WTC11 (cell line): ENCODE measurements around the gene ZNF582. TPM values are rescaled to one million over a fixed set of nuclear protein-coding genes. Genes with fewer than 3 reads are reported as not detected.
A peak's percentile ranks its signal among the peaks of the same experiment; 100 is the strongest.

Experiments used
- ATAC-seq: fragments of 200-7000 bp; cut with Tn5 transposase; 2 replicates; pipeline ENCODE4 v1.10.0; 2021; ENCODE audit warnings: mild to moderate bottlenecking, moderate library complexity
- CTCF ChIA-PET: fragments of 300-600 bp; sonication (Branson Sonifier 250); formaldehyde crosslinking; loops from one replicate; lab custom pipeline; 2021; ENCODE audit warnings: antibody characterized with exemption; lab: Charles Lee
- POLR2A ChIA-PET: fragments of 350-600 bp; sonication (Branson Sonifier 250); formaldehyde crosslinking; loops from one replicate; lab custom pipeline; 2021; ENCODE audit warnings: antibody characterized with exemption; lab: Charles Lee
- DNase-seq: peaks from one replicate; pipeline ENCODE4 v3.0.0; 2021; ENCODE audit warnings: low spot score
- H3K27ac Mint-ChIP-seq: 2 replicates; pipeline ENCODE4 v1.8.0; 2021; ENCODE audit warnings: mixed read lengths
- H3K27me3 Mint-ChIP-seq: 2 replicates; pipeline ENCODE4 v1.8.0; 2021; ENCODE audit warnings: low read depth, mild to moderate bottlenecking, moderate library complexity, mixed read lengths
- H3K36me3 Mint-ChIP-seq: 2 replicates; pipeline ENCODE4 v1.8.0; 2021; ENCODE audit warnings: mixed read lengths
- H3K4me1 Mint-ChIP-seq: 2 replicates; pipeline ENCODE4 v1.8.0; 2022; ENCODE audit warnings: mixed read lengths
- H3K4me3 Mint-ChIP-seq: 2 replicates; pipeline ENCODE4 v1.8.0; 2021; ENCODE audit warnings: mild to moderate bottlenecking, moderate library complexity, mixed read lengths
- H3K9me3 Mint-ChIP-seq: 2 replicates; pipeline ENCODE4 v1.8.0; 2021; ENCODE audit warnings: mixed read lengths
- ARID4B ChIP-seq: sonication (generic); formaldehyde crosslinking; IDR thresholded peaks from 2 replicates; pipeline ENCODE4 v1.8.0; 2023; ENCODE audit warnings: missing genetic modification reagents, mild to moderate bottlenecking, borderline replicate concordance
- CTCF ChIP-seq: fragments of 200-600 bp; IDR thresholded peaks from 2 replicates; pipeline ENCODE4 v1.8.0; 2022; ENCODE audit warnings: antibody characterized with exemption
- E2F4 ChIP-seq: sonication (generic); formaldehyde crosslinking; IDR thresholded peaks from 2 replicates; pipeline ENCODE4 v1.8.1; 2022; ENCODE audit warnings: low read depth, mild to moderate bottlenecking, moderate library complexity, missing genetic modification reagents, borderline replicate concordance
- EMX1 ChIP-seq: fragments of 250-450 bp; sonication (Bioruptor Pico); IDR thresholded peaks from 2 replicates; pipeline ENCODE4 v1.8.0; 2021; ENCODE audit warnings: mild to moderate bottlenecking
- MAX ChIP-seq: sonication (generic); formaldehyde crosslinking; IDR thresholded peaks from 2 replicates; pipeline ENCODE4 v1.8.0; 2022; ENCODE audit warnings: mild to moderate bottlenecking, missing genetic modification reagents
- NFE2L1 ChIP-seq: sonication (generic); formaldehyde crosslinking; IDR thresholded peaks from 2 replicates; pipeline ENCODE4 v1.8.1; 2023; ENCODE audit warnings: missing genetic modification reagents
- NR3C1 ChIP-seq: sonication (generic); formaldehyde crosslinking; conservative IDR thresholded peaks from 2 replicates; pipeline ENCODE4 v1.8.1; 2023; ENCODE audit warnings: low read depth, mild to moderate bottlenecking, missing genetic modification reagents
- SMAD3 ChIP-seq: sonication (generic); formaldehyde crosslinking; IDR thresholded peaks from 2 replicates; pipeline ENCODE4 v1.8.0; 2022; ENCODE audit warnings: missing genetic modification reagents, mild to moderate bottlenecking, borderline replicate concordance
- TCF7 ChIP-seq: sonication (generic); formaldehyde crosslinking; IDR thresholded peaks from 2 replicates; pipeline ENCODE4 v1.8.0; 2022; ENCODE audit warnings: mild to moderate bottlenecking, low read depth, missing genetic modification reagents, moderate library complexity
- TP53 ChIP-seq: sonication (generic); formaldehyde crosslinking; IDR thresholded peaks from 2 replicates; pipeline ENCODE4 v1.8.1; 2023; ENCODE audit warnings: mild to moderate bottlenecking, missing genetic modification reagents
- ZBTB43 ChIP-seq: sonication (generic); formaldehyde crosslinking; IDR thresholded peaks from 2 replicates; pipeline ENCODE4 v1.8.1; 2023; ENCODE audit warnings: mild to moderate bottlenecking, missing genetic modification reagents
- ZNF416 ChIP-seq: fragments of 250-450 bp; sonication (Bioruptor Pico); IDR thresholded peaks from 2 replicates; pipeline ENCODE4 v1.9.0; 2021; ENCODE audit warnings: mild to moderate bottlenecking, inconsistent platforms
- ZNF671 ChIP-seq: fragments of 250-450 bp; sonication (Bioruptor Pico); IDR thresholded peaks from 2 replicates; pipeline ENCODE4 v1.8.0; 2021; ENCODE audit warnings: mild to moderate bottlenecking
- total RNA-seq: library from RNA; stranded (reverse); gene quantifications from 3 replicates; pipeline ENCODE4 v1.2.3, GENCODE V29; 2021
- TF ChIP-seq, protein P1 (sequence below): fragments of 250-450 bp; sonication (Bioruptor Pico); conservative IDR thresholded peaks from 2 replicates; pipeline ENCODE4 v1.9.0; 2021; ENCODE audit warnings: mild to moderate bottlenecking
- TF ChIP-seq, protein P2 (sequence below): sonication (generic); formaldehyde crosslinking; IDR thresholded peaks from 2 replicates; pipeline ENCODE4 v1.8.0; 2022; ENCODE audit warnings: mild to moderate bottlenecking, missing genetic modification reagents

ZNF582 gene
- total RNA-seq, 1 experiment from 2014 or later, result 3.5 TPM

- TF ChIP-seq ARID4B (CRISPR knock-in tag) (peak; percentile 74; the same call in 1 of the 2 replicates), CTCF (peak; percentile 59), ZNF416 (no peak), MAX (CRISPR knock-in tag) (peak; percentile 86), ZBTB43 (peak; percentile 22; the same call in 1 of the 2 replicates)
- TF ChIP-seq, protein P1, sequence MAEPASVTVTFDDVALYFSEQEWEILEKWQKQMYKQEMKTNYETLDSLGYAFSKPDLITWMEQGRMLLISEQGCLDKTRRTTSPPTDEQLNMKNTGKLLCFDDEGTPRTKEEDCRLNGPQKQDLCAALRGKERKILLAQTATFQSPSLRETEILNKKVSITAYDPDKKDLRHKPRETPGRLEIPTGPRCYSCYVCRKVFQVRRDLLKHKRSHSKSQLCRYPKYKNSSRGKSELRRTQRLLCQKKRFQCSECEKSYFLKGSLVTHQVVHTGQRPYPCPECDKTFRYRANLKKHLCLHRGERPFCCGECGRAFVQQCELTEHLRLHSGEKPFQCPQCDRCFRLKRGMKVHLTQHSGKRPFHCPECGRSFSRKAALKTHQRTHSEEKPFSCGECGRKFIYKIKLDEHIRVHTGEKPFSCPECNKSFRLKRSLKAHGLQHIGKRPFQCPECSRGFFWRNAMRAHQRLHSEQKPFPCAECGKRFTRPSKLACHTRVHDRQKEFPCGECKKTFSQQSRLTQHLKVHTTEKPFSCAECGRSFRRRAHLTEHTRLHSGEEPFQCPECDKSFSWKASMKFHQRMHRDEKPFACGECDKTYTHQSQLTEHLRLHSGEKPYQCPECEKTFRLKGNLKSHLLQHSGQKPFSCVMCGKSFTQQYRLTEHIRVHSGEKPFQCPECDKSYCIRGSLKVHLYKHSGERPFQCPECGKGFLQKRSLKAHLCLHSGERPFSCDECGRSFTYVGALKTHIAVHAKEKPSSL (CRISPR knock-in tag), result no peak
These were observed at the start of gene ZNF582 (continued) for GRCh38 chr19:56393119-56394012.

- TF ChIP-seq E2F4 (CRISPR knock-in tag), result no peak
- CTCF ChIA-PET, result no interaction called here
- Mint-ChIP-seq H3K27ac (no peak overlapping the region), H3K9me3 (peaks cover 73% of the 10 kb centered on the region), H3K4me1 (no peaks in the 10 kb centered on the region), H3K4me3 (no peak overlapping the region), H3K36me3 (peaks cover 76% of the 10 kb centered on the region), H3K27me3 (peaks cover 19% of the 10 kb centered on the region)
- no peak for DNase-seq
- POLR2A ChIA-PET, result no interaction called here
- no peak for ATAC-seq
These were observed 48.0 kb upstream of the ZNF582 start for GRCh38 chr19:56441206-56441792.

GRCh38 chr19:56423985-56424353 is 30.6 kb upstream of the ZNF582 start:
- ChIA-PET CTCF (no interaction called here), POLR2A (no interaction called here)
- Mint-ChIP-seq H3K9me3 (peaks cover 87% of the 10 kb centered on the region), H3K36me3 (peaks cover 83% of the 10 kb centered on the region), H3K4me3 (no peak overlapping the region), H3K4me1 (no peaks in the 10 kb centered on the region), H3K27ac (no peak overlapping the region), H3K27me3 (peaks cover 19% of the 10 kb centered on the region)
- ATAC-seq, result no peak
- no peak for DNase-seq
- no peak for TF ChIP-seq TP53
- TF ChIP-seq ZNF671 (CRISPR knock-in tag), result no peak
- no peak for TF ChIP-seq E2F4 (CRISPR knock-in tag)
- no peak for TF ChIP-seq NR3C1
- TF ChIP-seq, protein P2, sequence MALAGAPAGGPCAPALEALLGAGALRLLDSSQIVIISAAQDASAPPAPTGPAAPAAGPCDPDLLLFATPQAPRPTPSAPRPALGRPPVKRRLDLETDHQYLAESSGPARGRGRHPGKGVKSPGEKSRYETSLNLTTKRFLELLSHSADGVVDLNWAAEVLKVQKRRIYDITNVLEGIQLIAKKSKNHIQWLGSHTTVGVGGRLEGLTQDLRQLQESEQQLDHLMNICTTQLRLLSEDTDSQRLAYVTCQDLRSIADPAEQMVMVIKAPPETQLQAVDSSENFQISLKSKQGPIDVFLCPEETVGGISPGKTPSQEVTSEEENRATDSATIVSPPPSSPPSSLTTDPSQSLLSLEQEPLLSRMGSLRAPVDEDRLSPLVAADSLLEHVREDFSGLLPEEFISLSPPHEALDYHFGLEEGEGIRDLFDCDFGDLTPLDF, result no peak
- no peak for TF ChIP-seq SMAD3 (CRISPR knock-in tag)
- TF ChIP-seq NFE2L1, result no peak
- TF ChIP-seq EMX1 (CRISPR knock-in tag), result no peak
- TF ChIP-seq TCF7 (CRISPR knock-in tag), result no peak
